ENCODE measurements around the gene TMCO5A. TPM values are rescaled to one million over a fixed set of nuclear protein-coding genes. Genes with fewer than 3 reads are reported as not detected.

Gene TMCO5A
- total and polyA plus RNA-seq, 9 of the 15 experiments (the other 6 are each of a cell fraction or from before 2014, with no cell fraction given), result not detected

DNA sequence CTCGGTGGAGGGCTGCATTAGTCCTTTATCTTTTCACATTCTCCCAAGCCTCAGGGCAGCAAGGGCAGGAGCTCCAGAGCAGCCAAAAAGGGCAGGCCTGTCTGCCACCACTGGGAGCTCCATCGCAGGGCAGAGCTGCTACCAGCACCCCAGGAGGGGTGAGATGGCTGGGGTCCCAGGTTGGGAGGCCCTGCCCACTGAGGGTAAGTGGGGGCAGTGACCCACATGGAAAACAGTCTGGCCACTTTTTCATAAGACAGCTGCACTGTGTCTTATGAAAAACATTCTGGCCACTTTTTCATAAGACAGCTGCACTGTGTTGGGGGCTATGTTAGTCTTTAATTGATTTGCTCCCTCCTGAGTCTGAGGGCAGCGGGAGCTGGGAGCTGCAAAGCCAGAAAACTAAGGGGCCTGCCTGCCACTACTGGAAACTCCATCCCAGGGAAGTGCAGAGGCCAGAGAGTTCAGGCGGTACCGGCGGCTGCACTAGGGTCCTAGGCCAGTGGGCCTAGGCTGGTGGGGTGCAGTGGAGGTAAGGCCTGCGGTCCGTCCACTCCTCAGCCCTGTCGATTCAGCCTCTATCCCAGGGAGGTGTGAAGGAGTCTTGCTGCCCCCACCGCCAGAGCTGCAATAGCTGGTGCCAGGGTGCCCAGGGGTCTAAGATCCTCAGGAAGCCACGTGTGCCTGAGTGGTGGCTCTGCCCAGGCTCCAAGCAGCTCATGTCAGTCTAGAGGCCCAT is 45.4 kb downstream of the TMCO5A start:
- Histone ChIP-seq H3K9me3 (replicated peaks; ENCODE audit: control insufficient read depth, insufficient read depth, low read depth, low read length) (no peaks in the 10 kb centered on the region), H3K9ac (ENCODE audit: insufficient read depth in 1 of 2, low read depth in 2 of 2, low read length in 2 of 2) (no peak overlapping the region), H2AFZ (ENCODE audit: low read depth, low read length) (no peak overlapping the region), H3K4me3 (no peak overlapping the region), H3K9me1 (ENCODE audit: control insufficient read depth, insufficient read depth, low read length) (no peaks in the 10 kb centered on the region), H3K36me3 (ENCODE audit: control insufficient read depth, insufficient read depth, low read length) (no peaks in the 10 kb centered on the region), H3K4me2 (ENCODE audit: insufficient read depth, low read length) (no peak overlapping the region), H3K27ac (ENCODE audit: extremely low read depth, low read depth, low read length) (no peak overlapping the region), H3K79me2 (ENCODE audit: control insufficient read depth, insufficient read depth, low read length) (no peaks in the 10 kb centered on the region), H4K20me1 (replicated peaks; ENCODE audit: control insufficient read depth, insufficient read depth, low read length) (no peaks in the 10 kb centered on the region), H3K27me3 (ENCODE audit: control insufficient read depth in 2 of 2, insufficient read depth in 2 of 2, low read length in 2 of 2) (no peaks in the 10 kb centered on the region), H3K4me1 (replicated peaks in 1 of 2; ENCODE audit: control insufficient read depth in 2 of 2, insufficient read depth in 2 of 2, low read length in 2 of 2) (no peaks in the 10 kb centered on the region)
- in situ Hi-C loops (cut with MboI) (no loop called here), intact Hi-C loops (cut with micrococcal nuclease) (no loop called here)
- WGBS (ENCODE audit: insufficient coverage, low coverage, missing lambda C conversion rate), result 3% methylated on average over 11 of the region's 11 CpGs
- BruUV-seq (replicated peaks), result no TSS peak
- no peak for DNase-seq (ENCODE audit: extremely low read depth in 1 of 4, low spot score in 3 of 4)
- no peak; the same call in 2 of the 3 replicates for ATAC-seq
- no peak for FAIRE-seq
- ChIA-PET CTCF (ENCODE audit: low intra/inter-chr PET ratio) (no interaction called here), POLR2A (interaction anchor here (0.6 kb wide), 1 partner anchor 869 kb away, joined by 3 read pairs; no protein-coding TSS in a partner anchor)
- no peak for TF ChIP-seq NCOA1 (IDR thresholded peaks at IDR 0.05; ENCODE audit: low read depth)
- TF ChIP-seq IRF2 (CRISPR knock-in tag; IDR thresholded peaks at IDR 0.05), result no peak
- no peak for TF ChIP-seq HEY1 (CRISPR knock-in tag; IDR thresholded peaks at IDR 0.05; ENCODE audit: borderline replicate concordance)
- no peak for TF ChIP-seq ZFP36 (IDR thresholded peaks at IDR 0.05; ENCODE audit: low read depth, low read length, partially characterized antibody)
- TF ChIP-seq, protein P1, sequence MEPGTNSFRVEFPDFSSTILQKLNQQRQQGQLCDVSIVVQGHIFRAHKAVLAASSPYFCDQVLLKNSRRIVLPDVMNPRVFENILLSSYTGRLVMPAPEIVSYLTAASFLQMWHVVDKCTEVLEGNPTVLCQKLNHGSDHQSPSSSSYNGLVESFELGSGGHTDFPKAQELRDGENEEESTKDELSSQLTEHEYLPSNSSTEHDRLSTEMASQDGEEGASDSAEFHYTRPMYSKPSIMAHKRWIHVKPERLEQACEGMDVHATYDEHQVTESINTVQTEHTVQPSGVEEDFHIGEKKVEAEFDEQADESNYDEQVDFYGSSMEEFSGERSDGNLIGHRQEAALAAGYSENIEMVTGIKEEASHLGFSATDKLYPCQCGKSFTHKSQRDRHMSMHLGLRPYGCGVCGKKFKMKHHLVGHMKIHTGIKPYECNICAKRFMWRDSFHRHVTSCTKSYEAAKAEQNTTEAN (CRISPR knock-in tag; IDR thresholded peaks at IDR 0.05), result no peak
- TF ChIP-seq, protein P2, sequence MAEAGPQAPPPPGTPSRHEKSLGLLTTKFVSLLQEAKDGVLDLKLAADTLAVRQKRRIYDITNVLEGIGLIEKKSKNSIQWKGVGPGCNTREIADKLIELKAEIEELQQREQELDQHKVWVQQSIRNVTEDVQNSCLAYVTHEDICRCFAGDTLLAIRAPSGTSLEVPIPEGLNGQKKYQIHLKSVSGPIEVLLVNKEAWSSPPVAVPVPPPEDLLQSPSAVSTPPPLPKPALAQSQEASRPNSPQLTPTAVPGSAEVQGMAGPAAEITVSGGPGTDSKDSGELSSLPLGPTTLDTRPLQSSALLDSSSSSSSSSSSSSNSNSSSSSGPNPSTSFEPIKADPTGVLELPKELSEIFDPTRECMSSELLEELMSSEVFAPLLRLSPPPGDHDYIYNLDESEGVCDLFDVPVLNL (CRISPR knock-in tag; IDR thresholded peaks at IDR 0.05; ENCODE audit: low read depth), result no peak
- no peak for TF ChIP-seq ZNF561 (CRISPR knock-in tag; conservative IDR thresholded peaks at IDR 0.05)
- TF ChIP-seq, protein P3, sequence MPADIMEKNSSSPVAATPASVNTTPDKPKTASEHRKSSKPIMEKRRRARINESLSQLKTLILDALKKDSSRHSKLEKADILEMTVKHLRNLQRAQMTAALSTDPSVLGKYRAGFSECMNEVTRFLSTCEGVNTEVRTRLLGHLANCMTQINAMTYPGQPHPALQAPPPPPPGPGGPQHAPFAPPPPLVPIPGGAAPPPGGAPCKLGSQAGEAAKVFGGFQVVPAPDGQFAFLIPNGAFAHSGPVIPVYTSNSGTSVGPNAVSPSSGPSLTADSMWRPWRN (IDR thresholded peaks at IDR 0.05; ENCODE audit: low read depth), result no peak
- TF ChIP-seq RBM14 (IDR thresholded peaks at IDR 0.05; ENCODE audit: borderline replicate concordance, insufficient read depth, low read depth, low read length), result no peak
- TF ChIP-seq, protein P4, sequence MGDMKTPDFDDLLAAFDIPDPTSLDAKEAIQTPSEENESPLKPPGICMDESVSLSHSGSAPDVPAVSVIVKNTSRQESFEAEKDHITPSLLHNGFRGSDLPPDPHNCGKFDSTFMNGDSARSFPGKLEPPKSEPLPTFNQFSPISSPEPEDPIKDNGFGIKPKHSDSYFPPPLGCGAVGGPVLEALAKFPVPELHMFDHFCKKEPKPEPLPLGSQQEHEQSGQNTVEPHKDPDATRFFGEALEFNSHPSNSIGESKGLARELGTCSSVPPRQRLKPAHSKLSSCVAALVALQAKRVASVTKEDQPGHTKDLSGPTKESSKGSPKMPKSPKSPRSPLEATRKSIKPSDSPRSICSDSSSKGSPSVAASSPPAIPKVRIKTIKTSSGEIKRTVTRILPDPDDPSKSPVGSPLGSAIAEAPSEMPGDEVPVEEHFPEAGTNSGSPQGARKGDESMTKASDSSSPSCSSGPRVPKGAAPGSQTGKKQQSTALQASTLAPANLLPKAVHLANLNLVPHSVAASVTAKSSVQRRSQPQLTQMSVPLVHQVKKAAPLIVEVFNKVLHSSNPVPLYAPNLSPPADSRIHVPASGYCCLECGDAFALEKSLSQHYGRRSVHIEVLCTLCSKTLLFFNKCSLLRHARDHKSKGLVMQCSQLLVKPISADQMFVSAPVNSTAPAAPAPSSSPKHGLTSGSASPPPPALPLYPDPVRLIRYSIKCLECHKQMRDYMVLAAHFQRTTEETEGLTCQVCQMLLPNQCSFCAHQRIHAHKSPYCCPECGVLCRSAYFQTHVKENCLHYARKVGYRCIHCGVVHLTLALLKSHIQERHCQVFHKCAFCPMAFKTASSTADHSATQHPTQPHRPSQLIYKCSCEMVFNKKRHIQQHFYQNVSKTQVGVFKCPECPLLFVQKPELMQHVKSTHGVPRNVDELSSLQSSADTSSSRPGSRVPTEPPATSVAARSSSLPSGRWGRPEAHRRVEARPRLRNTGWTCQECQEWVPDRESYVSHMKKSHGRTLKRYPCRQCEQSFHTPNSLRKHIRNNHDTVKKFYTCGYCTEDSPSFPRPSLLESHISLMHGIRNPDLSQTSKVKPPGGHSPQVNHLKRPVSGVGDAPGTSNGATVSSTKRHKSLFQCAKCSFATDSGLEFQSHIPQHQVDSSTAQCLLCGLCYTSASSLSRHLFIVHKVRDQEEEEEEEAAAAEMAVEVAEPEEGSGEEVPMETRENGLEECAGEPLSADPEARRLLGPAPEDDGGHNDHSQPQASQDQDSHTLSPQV (IDR thresholded peaks at IDR 0.05), result no peak
- TF ChIP-seq ZFP30 (CRISPR knock-in tag; IDR thresholded peaks at IDR 0.05; ENCODE audit: borderline replicate concordance), result no peak
- TF ChIP-seq SIRT6 (IDR thresholded peaks at IDR 0.05; ENCODE audit: low read depth, low read length), result no peak
- TF ChIP-seq HCFC1 (IDR thresholded peaks at IDR 0.05; ENCODE audit: low read depth, low read length), result no peak
